HG03571 (cell line): Measurements from ENCODE around the gene NPIPB5.
"Not testable (repeated sequence)": the region's sequence is repeated elsewhere in the genome, so short reads cannot be mapped to it uniquely, and the experiment has no call there.

Source experiments
- ATAC-seq: cut with Tn5 transposase; IDR thresholded peaks from one replicate; pipeline ENCODE4 v1.9.1; 2021; ENCODE audit not compliant: unreplicated experiment

The NPIPB5 gene

DNA sequence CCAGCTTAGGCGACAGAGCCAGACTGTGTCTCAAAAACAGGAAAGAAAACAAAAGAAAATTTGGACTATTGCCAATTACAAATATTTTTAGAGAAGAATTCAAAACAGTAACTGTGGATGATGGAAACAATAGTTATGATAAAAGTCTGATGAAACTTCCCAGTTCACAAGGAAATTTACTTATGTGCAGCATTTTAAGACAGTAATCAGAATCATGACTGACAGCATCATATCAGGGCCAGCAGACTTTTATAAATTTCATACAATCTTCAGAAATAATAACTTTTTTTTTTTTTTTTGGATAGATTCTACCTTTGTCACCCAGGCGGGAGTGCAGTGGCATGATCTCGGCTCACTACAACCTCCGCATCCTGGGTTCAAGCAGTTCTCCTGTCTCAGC is at the start of gene NPIPB5:
Gene NPIPB5, plus strand, starts transcription at position 301 of the 400 bp plus-strand sequence. CDS start 2,911 bp downstream, outside the sequence.
- not testable (repeated sequence) for ATAC-seq

DNA sequence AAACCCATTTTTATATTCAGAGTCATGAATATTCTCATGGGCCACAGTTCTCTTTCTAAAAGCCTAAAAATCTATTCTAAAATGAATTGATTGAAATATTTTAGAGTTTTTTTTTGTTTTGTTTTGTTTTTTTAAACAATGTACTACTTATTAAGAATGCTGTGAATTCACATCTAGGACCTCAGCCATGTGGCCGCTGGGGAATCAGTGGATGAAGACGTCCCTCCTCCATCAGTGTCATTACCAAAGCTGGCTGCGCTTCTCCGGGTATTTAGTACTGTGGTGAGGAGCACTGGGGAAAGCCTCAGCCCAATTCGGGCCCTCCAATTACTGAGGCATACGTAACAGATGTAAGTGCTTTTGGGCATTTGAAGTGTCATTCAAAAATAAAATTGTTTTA is 41.8 kb upstream of the NPIPB5 start:
- ATAC-seq: not testable (repeated sequence)

DNA sequence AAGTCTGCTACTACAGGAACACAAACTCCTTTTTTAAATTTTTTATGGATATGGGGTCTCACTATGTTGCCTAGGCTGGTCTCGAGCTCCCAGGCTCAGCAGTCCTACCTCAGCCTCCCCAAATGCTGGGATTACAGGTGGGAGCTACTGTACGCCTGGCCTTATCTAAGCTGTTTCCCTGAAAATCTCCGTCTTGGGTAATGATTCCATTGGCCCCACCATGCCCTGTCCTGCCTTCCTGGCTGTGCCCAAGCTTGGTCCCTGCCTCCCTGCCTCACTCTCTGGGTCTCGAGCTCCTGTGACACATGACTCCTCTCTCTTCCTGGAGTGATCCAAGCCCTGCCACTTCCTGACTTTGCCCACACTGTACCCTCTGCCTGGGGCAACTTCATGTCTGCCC is 27.3 kb downstream of the NPIPB5 start:
- not testable (repeated sequence) for ATAC-seq

DNA sequence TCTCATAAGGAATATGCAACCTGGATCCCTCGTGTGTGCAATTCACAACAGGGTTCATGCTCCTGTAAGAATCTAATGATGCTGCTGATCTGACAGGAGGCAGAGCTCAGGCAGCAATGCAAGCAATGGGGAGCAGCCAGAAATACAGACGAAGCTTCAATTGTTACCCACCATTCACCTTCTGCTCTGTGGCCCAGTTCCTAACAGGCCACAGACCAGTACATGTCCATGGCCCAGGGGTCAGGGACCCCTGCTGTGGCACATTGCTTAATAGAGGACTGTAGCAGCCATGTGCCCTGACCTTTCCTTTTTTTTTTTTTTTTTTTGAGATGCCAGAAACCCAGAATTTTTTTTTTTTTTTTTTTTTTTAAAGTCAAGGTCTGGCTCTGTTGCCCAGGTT is 34.1 kb downstream of the NPIPB5 start:
- ATAC-seq: not testable (repeated sequence)

DNA sequence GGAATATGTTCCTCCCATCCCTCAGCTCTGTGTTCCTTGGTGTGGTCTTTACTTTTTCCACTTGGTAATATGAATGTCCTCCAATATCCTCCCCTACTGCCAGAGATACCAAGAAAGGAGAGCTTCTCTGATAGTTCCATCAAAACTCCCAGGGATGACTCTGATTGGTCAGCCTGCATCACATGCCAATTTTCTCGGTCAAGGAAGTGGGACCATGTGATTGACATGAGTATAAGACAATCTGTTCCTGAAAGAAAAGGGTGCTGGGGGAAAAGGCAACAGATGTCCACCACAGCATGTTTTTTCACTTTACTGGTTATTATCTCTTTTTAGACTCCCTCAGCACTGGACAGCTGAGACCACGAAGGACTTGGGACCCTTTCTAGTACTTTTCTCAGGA is 35.9 kb downstream of the NPIPB5 start:
- not testable (repeated sequence) for ATAC-seq

DNA sequence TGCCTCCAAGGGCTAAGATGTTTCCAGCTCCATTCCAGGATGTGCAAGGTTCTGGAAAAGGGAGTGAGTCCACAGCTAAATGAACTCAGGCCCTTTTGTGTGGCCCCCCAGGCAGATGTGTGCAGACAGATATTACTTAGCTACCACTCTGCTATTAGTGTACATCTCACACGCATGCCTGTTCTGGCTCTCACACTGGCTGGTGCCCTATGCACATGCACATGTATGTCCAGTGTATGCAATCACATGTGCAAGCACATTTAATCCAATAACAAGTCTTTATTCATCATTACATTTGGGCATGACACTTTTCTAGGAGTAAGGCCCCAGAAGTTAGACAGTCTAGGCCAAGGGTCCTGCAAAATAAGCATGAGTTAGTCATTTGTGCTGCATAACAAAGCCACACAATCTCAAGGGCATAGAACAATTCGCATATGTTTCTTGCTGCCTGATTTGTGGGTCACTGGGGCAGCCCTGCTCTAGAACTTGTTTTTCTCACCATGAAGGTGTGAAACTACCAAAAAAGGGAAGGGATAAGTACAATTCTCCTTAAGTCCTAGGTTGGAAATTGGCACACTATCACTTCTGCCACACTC is 36.6 kb downstream of the NPIPB5 start:
- ATAC-seq: not testable (repeated sequence)

DNA sequence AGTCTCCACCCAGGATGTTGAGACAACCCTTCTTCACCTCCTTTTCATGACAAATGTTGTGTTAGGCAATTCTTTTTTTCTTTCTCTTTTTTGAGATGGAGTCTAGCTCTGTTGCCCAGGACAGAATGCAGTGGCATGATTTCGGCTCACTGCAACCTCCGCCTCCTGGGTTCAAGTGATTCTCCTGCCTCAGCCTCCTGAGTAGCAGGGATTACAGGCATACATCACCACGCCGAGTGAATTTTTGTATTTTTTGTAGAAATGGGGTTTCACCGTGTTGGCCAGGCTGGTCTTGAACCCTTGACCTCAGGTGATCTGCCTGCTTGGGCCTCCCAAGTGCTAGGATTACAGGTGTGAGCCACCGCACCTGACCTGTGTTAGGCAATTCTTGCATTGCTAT is 39.2 kb downstream of the NPIPB5 start:
- ATAC-seq: not testable (repeated sequence)

DNA sequence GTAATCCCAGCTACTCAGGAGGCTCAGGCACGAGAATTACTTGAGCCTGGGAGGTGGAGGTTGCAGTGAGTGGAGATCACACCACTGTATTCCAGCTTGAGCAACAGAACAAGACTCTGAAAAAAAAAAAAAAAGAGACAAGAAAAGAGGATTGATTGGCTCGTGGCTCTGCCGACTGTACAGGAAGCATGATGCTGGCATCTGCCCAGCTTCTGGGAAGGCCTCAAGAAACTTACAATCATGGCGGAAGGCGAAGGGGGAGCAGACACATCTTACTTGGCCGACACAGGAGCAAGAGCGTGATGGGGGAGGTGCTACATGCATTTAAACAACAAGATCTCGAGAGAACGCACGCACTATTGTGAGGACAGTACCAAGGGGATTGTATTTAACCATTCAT is 40.5 kb downstream of the NPIPB5 start:
- ATAC-seq: not testable (repeated sequence)

DNA sequence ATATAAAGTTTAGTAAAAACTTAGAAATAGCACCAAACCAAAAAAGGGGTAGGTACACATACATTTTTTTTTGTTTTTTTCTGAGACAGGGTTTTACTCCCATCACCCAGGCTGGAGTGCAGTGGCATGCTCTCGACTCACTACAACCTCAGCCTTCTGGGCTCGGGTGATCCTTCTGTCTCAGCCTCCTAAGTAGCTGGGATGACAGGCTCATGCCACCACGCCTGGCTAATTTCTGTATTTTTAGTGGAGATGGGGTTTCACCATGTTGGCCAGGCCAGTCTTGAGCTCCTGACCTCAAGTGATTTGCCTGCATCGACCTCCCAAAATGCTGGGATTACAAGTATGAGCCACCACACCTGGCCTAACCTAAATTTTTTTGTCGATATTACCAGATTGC is 41.0 kb downstream of the NPIPB5 start:
- ATAC-seq: not testable (repeated sequence)

DNA sequence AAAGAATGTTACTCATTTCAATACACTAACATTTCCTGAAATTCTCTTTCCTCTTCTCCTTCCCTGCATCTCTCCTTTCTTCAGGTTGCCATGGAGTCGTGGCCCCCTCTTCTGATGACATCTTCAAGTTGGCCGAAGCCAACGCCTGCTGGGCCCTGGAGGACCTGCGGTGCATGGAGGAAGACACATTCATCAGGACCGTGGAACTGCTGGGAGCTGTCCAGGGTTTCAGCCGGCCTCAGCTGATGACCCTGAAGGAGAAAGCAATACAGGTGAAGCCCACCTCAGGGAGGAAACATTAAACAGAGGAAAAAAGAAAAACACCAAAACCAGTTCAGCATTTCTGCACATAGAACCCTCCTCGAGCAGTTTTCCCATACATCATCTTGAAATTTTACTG is 46.1 kb downstream of the NPIPB5 start:
- not testable (repeated sequence) for ATAC-seq
